LNCaP clone FGC (cell line): Measurements from ENCODE around the gene CAV1.

ENCODE experiments used
- DNase-seq: peaks from one replicate; pipeline ENCODE4 v3.0.0-alpha.2; 2011; ENCODE audit warnings: low read depth
- H3K4me3 ChIP-seq: 2 replicates; pipeline ENCODE4 v1.5.1; 2011; ENCODE audit warnings: mild to moderate bottlenecking, low read depth, low read length, control low read depth
- CTCF ChIP-seq: IDR thresholded peaks from 2 replicates; pipeline ENCODE4 v1.5.1; 2012; ENCODE audit warnings: mild to moderate bottlenecking; ENCODE audit not compliant: control insufficient read depth, insufficient read depth; ENCODE audit errors: extremely low read depth

CAV1 gene

DNA sequence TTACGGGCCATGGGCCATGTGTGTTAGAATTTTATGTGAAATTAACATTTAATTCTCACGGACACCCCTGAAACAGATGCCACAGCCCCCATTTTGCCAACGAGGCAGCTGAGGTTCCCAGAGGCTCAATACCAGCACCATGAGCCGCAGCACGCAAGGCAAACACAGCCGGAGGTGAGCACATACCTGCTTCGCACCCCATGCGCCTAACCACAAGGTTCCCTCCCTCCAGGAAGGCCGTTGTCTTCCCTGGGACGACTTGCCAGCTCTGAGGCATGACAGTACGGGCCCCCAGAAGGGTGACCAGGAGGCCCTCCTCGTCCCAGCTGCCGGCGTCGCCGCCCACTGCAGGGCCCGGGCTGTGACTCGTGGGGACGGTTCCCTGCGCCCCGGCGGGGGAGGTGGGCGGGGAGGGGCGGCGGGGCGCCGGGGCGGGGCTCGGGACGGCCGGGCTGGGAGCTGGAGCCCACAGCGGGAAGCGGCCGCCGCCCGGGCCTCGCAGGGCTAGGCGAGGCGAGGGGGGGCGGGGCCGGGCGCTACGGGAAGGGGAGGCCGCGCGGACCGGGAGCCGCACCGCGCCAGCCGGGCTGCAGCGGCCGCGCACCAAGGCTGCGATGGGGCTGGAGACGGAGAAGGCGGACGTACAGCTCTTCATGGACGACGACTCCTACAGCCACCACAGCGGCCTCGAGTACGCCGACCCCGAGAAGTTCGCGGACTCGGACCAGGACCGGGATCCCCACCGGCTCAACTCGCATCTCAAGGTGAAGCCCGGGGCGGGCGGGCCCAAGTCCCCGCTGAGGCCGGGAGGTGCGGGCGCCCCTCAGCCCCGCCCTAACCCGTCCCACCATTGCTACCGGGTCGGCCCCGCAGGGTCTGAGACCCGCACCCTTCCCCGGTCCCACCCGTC, 25.4 kb upstream of the CAV1 start, which contains the start of gene CAV2:
Gene CAV2 (plus strand): TSS at position 571 of the 910 bp plus-strand sequence. CDS start 44 bp downstream, at position 615.
- no peak for TF ChIP-seq CTCF
- peak within 1 kb of the TSS; percentile 34; the same call in 1 of the 2 replicates for H3K4me3 ChIP-seq
- DNase-seq, result no peak

DNA sequence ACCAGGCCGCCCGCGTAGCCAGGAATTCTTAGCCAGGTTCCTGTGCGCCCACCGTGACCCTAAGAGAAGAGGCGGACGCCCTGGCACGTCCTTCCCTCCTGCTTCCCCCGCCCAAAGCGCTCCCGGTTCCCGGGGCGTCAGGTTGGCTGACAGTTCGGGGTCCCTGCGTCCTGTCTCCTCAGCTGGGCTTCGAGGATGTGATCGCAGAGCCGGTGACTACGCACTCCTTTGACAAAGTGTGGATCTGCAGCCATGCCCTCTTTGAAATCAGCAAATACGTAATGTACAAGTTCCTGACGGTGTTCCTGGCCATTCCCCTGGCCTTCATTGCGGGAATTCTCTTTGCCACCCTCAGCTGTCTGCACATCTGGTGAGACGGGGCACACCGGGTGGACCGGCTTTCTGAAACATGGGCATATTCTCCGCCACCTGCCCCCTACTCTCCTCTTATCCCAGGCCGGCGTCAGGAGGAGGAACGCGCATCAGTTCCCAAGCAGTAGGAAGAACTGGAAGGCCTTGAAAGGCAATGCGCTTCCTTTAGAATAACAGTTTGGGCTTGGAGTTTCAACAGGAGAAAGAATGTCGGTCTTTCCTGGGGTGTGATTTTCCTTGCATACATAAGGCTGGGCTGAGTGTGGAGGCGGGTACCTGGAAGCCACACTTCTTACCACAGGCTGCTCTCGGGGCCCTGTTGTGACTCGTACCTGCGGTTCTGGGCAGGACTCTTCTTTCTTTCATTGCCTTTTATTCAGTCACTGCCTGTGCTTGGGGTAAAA, 24.6 kb upstream of the CAV1 start:
- TF ChIP-seq CTCF, result no peak
- no peak for DNase-seq
- H3K4me3 ChIP-seq, result no peak overlapping the region

- no peak for DNase-seq
- TF ChIP-seq CTCF, result no peak
- H3K4me3 ChIP-seq, result no peak overlapping the region
Measured at GRCh38 chr7:116501425-116502167, 23.2 kb upstream of the CAV1 start.

DNA sequence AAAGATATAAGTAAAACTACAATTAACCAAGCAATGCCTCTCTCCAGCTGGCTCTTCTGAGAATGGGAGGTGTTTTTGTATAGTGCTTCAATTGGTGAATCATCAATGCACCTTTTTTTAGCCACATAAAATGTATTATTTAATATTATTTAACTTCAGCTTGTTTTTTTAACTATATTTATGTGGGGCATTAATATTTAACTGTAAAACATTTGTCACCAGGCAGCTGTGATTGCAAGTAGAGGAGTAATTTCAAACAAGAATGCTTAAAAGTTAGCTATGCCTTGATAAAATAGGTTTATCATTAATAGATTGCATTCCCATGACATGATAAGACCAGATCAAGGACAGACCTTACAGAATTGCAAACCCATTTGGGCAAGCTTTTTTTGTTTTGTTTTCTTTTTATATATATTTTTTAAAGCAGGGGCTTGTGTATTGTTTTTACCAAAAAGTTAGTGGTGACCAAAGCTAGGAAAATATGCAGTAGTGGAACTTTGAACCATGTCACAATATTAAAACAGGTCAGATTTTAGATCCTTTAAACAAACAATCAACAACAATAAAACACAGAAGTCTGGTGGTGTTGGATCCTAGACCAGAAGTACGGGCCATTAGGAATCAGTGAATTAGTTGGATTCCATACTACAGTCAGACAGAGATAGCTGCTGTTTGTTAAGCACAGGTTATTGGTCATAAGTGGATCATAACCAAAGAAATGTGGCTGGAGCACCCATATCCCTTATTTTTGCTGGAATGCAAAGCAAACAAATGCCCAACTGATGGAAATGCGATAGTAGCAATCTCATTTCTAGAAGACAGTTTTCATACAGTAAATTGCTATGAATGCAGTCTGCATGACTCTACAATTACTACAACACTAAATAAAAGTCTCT, 22.4 kb upstream of the CAV1 start:
- H3K4me3 ChIP-seq, result no peak overlapping the region
- no peak for DNase-seq
- TF ChIP-seq CTCF, result no peak

DNA sequence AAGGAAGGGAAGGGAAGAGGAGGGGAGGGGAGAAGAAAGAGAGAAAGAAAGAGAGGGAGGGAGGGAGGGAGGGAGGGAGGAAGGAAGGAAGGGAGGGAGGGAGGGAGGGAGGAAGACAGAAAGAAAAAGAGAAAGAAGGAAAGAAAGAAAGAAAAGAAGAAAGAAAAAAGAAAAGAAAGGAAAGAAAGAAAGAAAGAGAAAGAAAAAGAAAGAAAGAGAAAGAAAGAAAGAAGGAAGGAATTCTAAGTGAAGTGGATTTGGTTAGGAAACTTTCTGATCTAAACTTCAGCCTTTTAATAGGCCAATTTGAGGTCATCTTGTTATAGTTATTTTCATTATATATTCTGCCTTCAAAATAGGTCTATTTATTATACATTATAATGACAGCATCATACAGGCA, 21.0 kb upstream of the CAV1 start:
- H3K4me3 ChIP-seq, result no peak overlapping the region
- no peak for DNase-seq
- TF ChIP-seq CTCF, result no peak

DNA sequence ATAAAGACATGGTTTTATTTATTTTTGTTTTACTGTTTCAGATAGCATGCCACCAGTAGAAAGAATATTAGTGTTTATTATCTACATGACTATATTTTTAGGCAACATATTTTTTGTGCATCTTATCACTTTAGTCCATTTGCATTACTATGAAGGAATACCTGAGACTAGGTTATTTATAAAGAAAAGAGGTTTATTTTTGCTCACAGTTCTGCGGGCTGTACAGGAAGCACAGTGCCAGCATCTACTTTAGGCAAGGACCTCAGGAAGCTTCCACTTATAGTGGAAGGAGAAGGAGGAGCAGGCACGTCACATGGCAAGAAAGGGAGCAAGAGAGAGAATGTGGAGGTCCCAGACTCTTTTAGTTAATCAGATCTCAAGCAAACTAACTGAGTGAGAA, 19.6 kb upstream of the CAV1 start:
- TF ChIP-seq CTCF, result no peak
- H3K4me3 ChIP-seq, result no peak overlapping the region
- no peak for DNase-seq
